ENCODE results near the gene WNT11. TPM values are rescaled to one million over a fixed set of nuclear protein-coding genes. Genes with fewer than 3 reads are reported as not detected.

WNT11 gene
- total RNA-seq, 1 donor from 2014 or later, result not detected

- no peak overlapping the region for H3K4me3 ChIP-seq (ENCODE audit: low read depth, low read length)
- DNase-seq (ENCODE audit: low read depth), result no peak
- no peak for TF ChIP-seq CTCF (conservative IDR thresholded peaks at IDR 0.05; ENCODE audit: low read depth, low read length)
Measured at GRCh38 chr11:76212086-76213035, 6.1 kb upstream of the WNT11 start.

GRCh38 chr11:76210931-76211851 lies 4.9 kb upstream of the WNT11 start:
- no peak for TF ChIP-seq CTCF (conservative IDR thresholded peaks at IDR 0.05; ENCODE audit: low read depth, low read length)
- DNase-seq (ENCODE audit: low read depth), result no peak
- no peak overlapping the region for H3K4me3 ChIP-seq (ENCODE audit: low read depth, low read length)

GRCh38 chr11:76209973-76210930 lies 4.0 kb upstream of the WNT11 start:
- DNase-seq (ENCODE audit: low read depth), result no peak
- H3K4me3 ChIP-seq (ENCODE audit: low read depth, low read length), result peak overlapping the region; percentile 49
- no peak for TF ChIP-seq CTCF (conservative IDR thresholded peaks at IDR 0.05; ENCODE audit: low read depth, low read length)

GRCh38 chr11:76209375-76209972 lies 3.2 kb upstream of the WNT11 start:
- DNase-seq (ENCODE audit: low read depth), result no peak
- TF ChIP-seq CTCF (conservative IDR thresholded peaks at IDR 0.05; ENCODE audit: low read depth, low read length), result no peak
- peak overlapping the region; percentile 49 for H3K4me3 ChIP-seq (ENCODE audit: low read depth, low read length)

GRCh38 chr11:76208438-76209374 lies 2.4 kb upstream of the WNT11 start:
- DNase-seq (ENCODE audit: low read depth), result no peak
- peak overlapping the region; percentile 49 for H3K4me3 ChIP-seq (ENCODE audit: low read depth, low read length)
- peak; percentile 69 for TF ChIP-seq CTCF (conservative IDR thresholded peaks at IDR 0.05; ENCODE audit: low read depth, low read length)

Measured in epithelial cell of proximal tubule (primary cell).